Neural progenitor cell (in vitro differentiated cells): ENCODE measurements around the gene KLHL15. TPM values are rescaled to one million over a fixed set of nuclear protein-coding genes. Genes with fewer than 3 reads are reported as not detected.
"Not testable (repeated sequence)": the region's sequence is repeated elsewhere in the genome, so short reads cannot be mapped to it uniquely, and the experiment has no call there.

ENCODE experiments used
- DNase-seq: peaks from one replicate; pipeline ENCODE4 v3.0.0-alpha.2; 2016; ENCODE audit warnings: low spot score
- H2AFZ ChIP-seq: fragments of 200-600 bp; sonication (generic); replicated peaks from 2 replicates; pipeline ENCODE4 v1.6.1; 2016; ENCODE audit warnings: antibody characterized with exemption
- H3F3A ChIP-seq: fragments of 200-600 bp; sonication (generic); 2 replicates; pipeline ENCODE4 v1.6.1; 2016; ENCODE audit warnings: antibody characterized with exemption, low read depth
- H3K27ac ChIP-seq: fragments of 200-600 bp; sonication (generic); 2 replicates; pipeline ENCODE4 v1.5.1; 2016; ENCODE audit warnings: mild to moderate bottlenecking
- H3K27me3 ChIP-seq: fragments of 200-600 bp; sonication (generic); 2 replicates; pipeline ENCODE4 v1.6.1; 2016; ENCODE audit warnings: mild to moderate bottlenecking, moderate library complexity
- H3K36me3 ChIP-seq: fragments of 200-600 bp; sonication (generic); 2 replicates; pipeline ENCODE4 v1.5.1; 2016
- H3K4me1 ChIP-seq: fragments of 200-600 bp; sonication (generic); 2 replicates; pipeline ENCODE4 v1.6.1; 2016; ENCODE audit warnings: mixed run types
- H3K4me2 ChIP-seq: fragments of 200-600 bp; sonication (generic); 2 replicates; pipeline ENCODE4 v1.6.1; 2016
- H3K4me3 ChIP-seq: fragments of 200-600 bp; sonication (generic); 2 replicates; pipeline ENCODE4 v1.5.1; 2016
- H3K79me2 ChIP-seq: fragments of 200-600 bp; sonication (generic); 2 replicates; pipeline ENCODE4 v1.6.1; 2016; ENCODE audit warnings: low read depth
- H3K9ac ChIP-seq: fragments of 200-600 bp; sonication (generic); 2 replicates; pipeline ENCODE4 v1.6.1; 2016
- H3K9me3 ChIP-seq: fragments of 200-600 bp; sonication (generic); 2 replicates; pipeline ENCODE4 v1.5.1; 2016; ENCODE audit warnings: low read depth
- H4K20me1 ChIP-seq: fragments of 200-600 bp; sonication (generic); 2 replicates; pipeline ENCODE4 v1.6.1; 2016; ENCODE audit warnings: low read depth
- H3K27ac Mint-ChIP-seq: 3 replicates; pipeline ENCODE4 v1.8.0; 2021; ENCODE audit warnings: mixed read lengths
- H3K27me3 Mint-ChIP-seq: 2 replicates; pipeline ENCODE4 v1.8.0; 2022; ENCODE audit warnings: low read depth, mild to moderate bottlenecking, inconsistent platforms, moderate library complexity, mixed read lengths; ENCODE audit not compliant: insufficient read depth
- H3K36me3 Mint-ChIP-seq: 3 replicates; pipeline ENCODE4 v1.8.0; 2021; ENCODE audit warnings: mixed read lengths
- H3K4me1 Mint-ChIP-seq: 3 replicates; pipeline ENCODE4 v1.8.0; 2021; ENCODE audit warnings: mixed read lengths
- H3K4me3 Mint-ChIP-seq: 3 replicates; pipeline ENCODE4 v1.8.0; 2021; ENCODE audit warnings: mild to moderate bottlenecking, moderate library complexity, mixed read lengths
- H3K9me3 Mint-ChIP-seq: 3 replicates; pipeline ENCODE4 v1.8.0; 2020; ENCODE audit warnings: mixed read lengths
- EZH2 ChIP-seq: fragments of 200-600 bp; sonication (generic); IDR thresholded peaks from 2 replicates; pipeline ENCODE4 v1.6.1; 2017; ENCODE audit warnings: antibody characterized with exemption, mild to moderate bottlenecking, moderate library complexity
- EZH2phosphoT487 ChIP-seq: fragments of 200-600 bp; sonication (generic); IDR thresholded peaks from 2 replicates; pipeline ENCODE4 v1.6.1; 2017; ENCODE audit warnings: antibody characterized with exemption
- total RNA-seq: library from RNA; depleted of rRNA; stranded (reverse); fragments of >200 nt; gene quantifications from 2 replicates; pipeline ENCODE4 v1.2.3, GENCODE V29; 2015; ENCODE audit warnings: low replicate concordance
- TF ChIP-seq, protein P1 (sequence below): fragments of 200-600 bp; sonication (generic); IDR thresholded peaks from 2 replicates; pipeline ENCODE4 v1.5.1; 2017; ENCODE audit warnings: antibody characterized with exemption, mild to moderate bottlenecking

The KLHL15 gene
- total RNA-seq, 1 donor from 2014 or later: 46.9 TPM

DNA sequence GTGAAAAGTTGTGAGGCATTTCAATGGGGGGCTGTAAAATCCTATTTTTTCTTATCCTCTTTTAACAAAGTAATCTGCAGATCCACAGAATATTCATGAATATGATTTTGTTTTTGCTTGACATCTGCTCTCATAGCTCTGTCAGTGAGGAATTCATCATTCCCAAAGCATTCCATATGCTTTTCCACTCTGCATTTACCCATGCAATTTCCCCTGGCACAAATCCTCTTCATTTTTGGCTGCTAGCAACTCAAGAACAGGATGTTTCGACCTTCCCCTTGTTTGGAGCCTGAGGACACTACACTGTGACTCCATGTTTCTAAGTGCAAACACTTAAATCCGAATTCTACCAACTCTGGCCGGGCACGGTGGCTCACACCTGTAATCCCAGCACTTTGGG, 48.5 kb downstream of the KLHL15 start:
- Mint-ChIP-seq H3K36me3 (peaks cover 11% of the 10 kb centered on the region), H3K9me3 (peaks cover 2% of the 10 kb centered on the region), H3K27ac (no peak overlapping the region), H3K4me1 (peaks cover 21% of the 10 kb centered on the region), H3K27me3 (no peaks in the 10 kb centered on the region), H3K4me3 (no peak overlapping the region)
- H3K36me3 ChIP-seq: no peaks in the 10 kb centered on the region
- H3K4me3 ChIP-seq: no peak overlapping the region
- TF ChIP-seq EZH2phosphoT487 (no peak), EZH2 (no peak)
- TF ChIP-seq, protein P1, sequence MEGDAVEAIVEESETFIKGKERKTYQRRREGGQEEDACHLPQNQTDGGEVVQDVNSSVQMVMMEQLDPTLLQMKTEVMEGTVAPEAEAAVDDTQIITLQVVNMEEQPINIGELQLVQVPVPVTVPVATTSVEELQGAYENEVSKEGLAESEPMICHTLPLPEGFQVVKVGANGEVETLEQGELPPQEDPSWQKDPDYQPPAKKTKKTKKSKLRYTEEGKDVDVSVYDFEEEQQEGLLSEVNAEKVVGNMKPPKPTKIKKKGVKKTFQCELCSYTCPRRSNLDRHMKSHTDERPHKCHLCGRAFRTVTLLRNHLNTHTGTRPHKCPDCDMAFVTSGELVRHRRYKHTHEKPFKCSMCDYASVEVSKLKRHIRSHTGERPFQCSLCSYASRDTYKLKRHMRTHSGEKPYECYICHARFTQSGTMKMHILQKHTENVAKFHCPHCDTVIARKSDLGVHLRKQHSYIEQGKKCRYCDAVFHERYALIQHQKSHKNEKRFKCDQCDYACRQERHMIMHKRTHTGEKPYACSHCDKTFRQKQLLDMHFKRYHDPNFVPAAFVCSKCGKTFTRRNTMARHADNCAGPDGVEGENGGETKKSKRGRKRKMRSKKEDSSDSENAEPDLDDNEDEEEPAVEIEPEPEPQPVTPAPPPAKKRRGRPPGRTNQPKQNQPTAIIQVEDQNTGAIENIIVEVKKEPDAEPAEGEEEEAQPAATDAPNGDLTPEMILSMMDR: no peak
- peaks cover 33% of the 10 kb centered on the region for H3F3A ChIP-seq
- no peak for DNase-seq
- H3K9ac ChIP-seq: no peak overlapping the region
- peaks cover 5% of the 10 kb centered on the region for H4K20me1 ChIP-seq
- no peaks in the 10 kb centered on the region for H3K9me3 ChIP-seq
- H3K4me2 ChIP-seq: no peak overlapping the region
- H3K79me2 ChIP-seq: no peaks in the 10 kb centered on the region
- H3K27me3 ChIP-seq: no peaks in the 10 kb centered on the region
- peaks cover 26% of the 10 kb centered on the region for H3K4me1 ChIP-seq
- H3K27ac ChIP-seq: no peak overlapping the region
- no peak overlapping the region for H2AFZ ChIP-seq

DNA sequence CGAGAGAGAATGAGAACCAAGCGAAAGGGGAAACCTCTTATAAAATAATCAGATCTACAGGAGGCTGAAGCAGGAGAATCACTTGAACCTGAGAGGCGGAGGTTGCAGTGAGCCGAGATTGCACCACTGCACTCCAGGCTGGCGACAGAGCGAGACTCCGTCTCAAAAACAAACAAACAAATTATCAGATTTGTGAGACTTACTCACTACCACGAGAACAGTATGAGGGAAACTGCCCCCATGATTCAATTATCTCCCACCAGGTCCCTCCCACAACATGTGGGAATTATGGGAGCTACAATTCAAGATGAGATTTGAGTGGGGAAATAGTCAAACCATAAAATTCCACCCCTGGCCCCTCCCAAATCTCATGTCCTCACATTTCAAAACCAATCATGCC, 61.4 kb downstream of the KLHL15 start:
- not testable (repeated sequence) for H3K9ac ChIP-seq, H3K4me3 Mint-ChIP-seq, H4K20me1 ChIP-seq, H3K27ac Mint-ChIP-seq, H3K79me2 ChIP-seq, H3K36me3 Mint-ChIP-seq, H3K27me3 Mint-ChIP-seq, H3K36me3 ChIP-seq, H3K27ac ChIP-seq, H3K9me3 ChIP-seq, H3K27me3 ChIP-seq, H3K4me2 ChIP-seq, H3F3A ChIP-seq, H2AFZ ChIP-seq, H3K4me3 ChIP-seq, H3K4me1 ChIP-seq, DNase-seq
- peaks cover 10% of the 10 kb centered on the region for H3K9me3 Mint-ChIP-seq
- peaks cover 13% of the 10 kb centered on the region for H3K4me1 Mint-ChIP-seq

DNA sequence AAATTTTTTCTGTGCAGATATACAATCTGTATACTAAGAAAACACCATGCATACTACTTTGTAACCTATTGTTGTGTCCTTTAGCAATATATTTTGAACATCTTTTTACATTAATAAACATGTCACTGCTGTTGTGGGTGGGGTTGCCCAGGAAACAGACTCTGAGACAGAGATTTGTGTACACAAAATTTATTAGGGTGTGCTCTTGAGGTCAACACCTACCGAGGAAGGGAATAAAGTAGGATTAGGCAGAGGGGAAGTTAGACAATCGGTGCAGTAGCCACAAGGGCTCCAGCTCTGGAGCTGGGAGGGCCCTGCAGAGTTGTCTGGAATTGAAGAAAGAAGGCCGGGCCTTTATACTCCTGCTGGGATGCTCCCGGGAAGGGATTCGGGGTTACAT, 62.8 kb downstream of the KLHL15 start:
- H3K4me3 ChIP-seq: no peak overlapping the region
- peaks cover 10% of the 10 kb centered on the region for H3F3A ChIP-seq
- peak overlapping the region; percentile 21 for H3K27ac ChIP-seq
- no peak overlapping the region for H3K4me2 ChIP-seq
- Mint-ChIP-seq H3K9me3 (peaks cover 10% of the 10 kb centered on the region), H3K27me3 (peaks cover 5% of the 10 kb centered on the region), H3K4me3 (no peak overlapping the region), H3K27ac (peak overlapping the region; percentile 74), H3K36me3 (no peaks in the 10 kb centered on the region), H3K4me1 (peaks cover 13% of the 10 kb centered on the region)
- H4K20me1 ChIP-seq: no peaks in the 10 kb centered on the region
- H3K9me3 ChIP-seq: no peaks in the 10 kb centered on the region
- no peak overlapping the region for H3K9ac ChIP-seq
- peak overlapping the region; percentile 69 for H2AFZ ChIP-seq
- TF ChIP-seq, protein P1: no peak
- TF ChIP-seq EZH2phosphoT487: no peak
- TF ChIP-seq EZH2: no peak
- no peaks in the 10 kb centered on the region for H3K36me3 ChIP-seq
- peaks cover 9% of the 10 kb centered on the region for H3K4me1 ChIP-seq
- DNase-seq: peak; percentile 48
- no peaks in the 10 kb centered on the region for H3K79me2 ChIP-seq
- no peaks in the 10 kb centered on the region for H3K27me3 ChIP-seq

DNA sequence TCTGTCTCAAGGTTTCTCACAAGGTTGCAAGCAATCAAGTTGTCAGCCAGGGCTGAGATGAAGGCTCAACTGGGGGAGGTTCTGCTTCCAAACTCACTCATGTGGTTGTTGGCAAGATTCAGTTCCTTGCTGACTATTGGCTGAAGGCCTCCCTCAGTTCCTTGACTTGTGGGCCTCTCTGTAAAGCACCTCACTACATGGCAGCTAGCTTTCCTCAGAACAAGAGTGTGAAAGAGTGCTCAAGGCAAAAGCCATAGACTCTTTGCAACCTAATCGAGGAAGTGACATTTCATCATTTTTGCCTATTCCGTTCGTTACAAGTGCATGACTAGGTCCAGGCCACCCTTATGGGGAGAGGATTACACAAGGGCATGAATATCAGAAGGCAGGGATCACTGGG, 67.2 kb downstream of the KLHL15 start:
- Histone ChIP-seq H3K4me1 (peaks cover 9% of the 10 kb centered on the region), H3K27me3 (no peaks in the 10 kb centered on the region), H2AFZ (peak overlapping the region; percentile 80), H3K4me2 (no peak overlapping the region), H3K27ac (no peak overlapping the region), H3K9ac (no peak overlapping the region), H3K36me3 (no peaks in the 10 kb centered on the region), H4K20me1 (no peaks in the 10 kb centered on the region), H3F3A (peaks cover 11% of the 10 kb centered on the region), H3K79me2 (no peaks in the 10 kb centered on the region), H3K4me3 (no peak overlapping the region), H3K9me3 (no peaks in the 10 kb centered on the region)
- Mint-ChIP-seq H3K27me3 (peaks cover 5% of the 10 kb centered on the region), H3K4me1 (peaks cover 7% of the 10 kb centered on the region), H3K36me3 (no peaks in the 10 kb centered on the region), H3K27ac (no peak overlapping the region), H3K9me3 (no peaks in the 10 kb centered on the region), H3K4me3 (no peak overlapping the region)
- no peak for DNase-seq
- TF ChIP-seq EZH2 (no peak), EZH2phosphoT487 (no peak)
- TF ChIP-seq, protein P1: no peak
